Activated T-cell treated with anti-CD3 and anti-CD28 coated beads, Interleukin-2, amount 50 U/mL, for 48 hours (primary cell): Measurements from ENCODE around the gene WHRN.

ENCODE experiments used
- DNase-seq, 2 experiments: peaks; one replicate each; pipeline ENCODE4 v3.0.0-alpha.2; 2020

Gene WHRN

DNA sequence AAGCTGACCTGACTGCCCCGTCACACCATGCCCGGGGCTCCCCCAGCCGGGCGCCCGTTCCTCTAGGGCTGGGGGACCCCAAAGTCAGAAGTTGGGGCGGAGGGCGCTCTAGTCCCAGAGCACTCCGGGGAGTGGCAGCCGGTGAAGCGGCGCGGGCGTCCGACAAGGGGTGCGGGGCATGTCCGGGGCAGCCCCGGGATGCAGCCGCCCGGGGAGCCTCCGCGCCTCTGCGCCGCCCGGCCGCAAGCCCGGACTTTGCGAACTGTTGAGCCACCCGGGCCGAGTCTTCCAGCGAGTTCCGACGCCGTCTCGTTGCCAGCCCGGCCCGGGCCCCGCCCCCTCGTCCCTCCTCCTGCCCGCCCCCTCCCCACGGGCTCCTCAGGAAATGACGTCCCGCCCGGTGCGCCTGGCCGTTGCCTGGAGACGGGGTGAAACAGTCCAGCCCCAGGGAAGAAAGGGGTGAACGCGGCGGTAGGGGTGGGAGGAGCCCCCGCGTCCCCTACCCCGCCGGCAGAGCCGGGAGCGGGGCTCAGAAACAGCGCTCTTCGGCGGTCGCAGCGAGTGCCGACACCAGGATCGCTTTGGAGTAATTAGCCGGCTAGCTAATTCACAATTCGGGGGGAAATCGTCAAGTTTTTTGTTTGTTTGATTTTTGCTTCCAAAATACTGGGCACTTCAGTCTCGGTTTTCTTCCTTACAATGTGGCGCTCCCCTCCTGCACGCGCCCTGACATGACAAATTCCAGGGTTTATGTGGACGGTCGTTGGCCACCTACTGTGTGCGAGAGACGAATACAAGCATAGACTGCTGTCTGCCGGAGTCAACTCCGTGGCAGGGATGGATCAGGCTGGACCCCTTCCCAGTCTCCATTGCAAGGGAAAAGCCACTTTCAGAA, at the start of gene WHRN:
WHRN (minus strand) TSS at position 287 of the 895 bp plus-strand sequence. CDS start 672 bp downstream, outside the sequence.
- DNase-seq, result peak; percentile 86 to 89

- DNase-seq, result no peak
Measured at GRCh38 chr9:114553202-114553601, 47.9 kb upstream of the WHRN start.

DNA sequence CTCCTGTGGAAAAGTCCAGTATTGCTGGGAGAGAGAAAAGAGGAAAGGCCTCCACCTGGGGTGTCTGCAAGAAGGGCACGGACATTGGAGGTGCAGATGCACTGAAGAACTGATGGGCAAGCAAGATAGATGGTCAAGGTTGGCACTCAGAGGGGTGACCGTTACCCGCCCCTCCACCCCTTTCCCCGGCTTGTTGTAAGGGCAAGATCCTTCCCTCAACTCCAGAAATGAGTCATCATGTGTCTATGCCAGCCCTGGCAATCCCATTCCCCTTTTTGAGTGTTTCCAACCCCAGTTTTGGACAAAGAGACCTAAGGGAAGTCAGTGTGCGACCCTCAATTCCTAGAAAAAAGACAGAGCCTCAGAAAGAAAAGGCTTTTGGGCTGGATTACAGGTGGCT, 47.4 kb upstream of the WHRN start:
- DNase-seq, result no peak

DNA sequence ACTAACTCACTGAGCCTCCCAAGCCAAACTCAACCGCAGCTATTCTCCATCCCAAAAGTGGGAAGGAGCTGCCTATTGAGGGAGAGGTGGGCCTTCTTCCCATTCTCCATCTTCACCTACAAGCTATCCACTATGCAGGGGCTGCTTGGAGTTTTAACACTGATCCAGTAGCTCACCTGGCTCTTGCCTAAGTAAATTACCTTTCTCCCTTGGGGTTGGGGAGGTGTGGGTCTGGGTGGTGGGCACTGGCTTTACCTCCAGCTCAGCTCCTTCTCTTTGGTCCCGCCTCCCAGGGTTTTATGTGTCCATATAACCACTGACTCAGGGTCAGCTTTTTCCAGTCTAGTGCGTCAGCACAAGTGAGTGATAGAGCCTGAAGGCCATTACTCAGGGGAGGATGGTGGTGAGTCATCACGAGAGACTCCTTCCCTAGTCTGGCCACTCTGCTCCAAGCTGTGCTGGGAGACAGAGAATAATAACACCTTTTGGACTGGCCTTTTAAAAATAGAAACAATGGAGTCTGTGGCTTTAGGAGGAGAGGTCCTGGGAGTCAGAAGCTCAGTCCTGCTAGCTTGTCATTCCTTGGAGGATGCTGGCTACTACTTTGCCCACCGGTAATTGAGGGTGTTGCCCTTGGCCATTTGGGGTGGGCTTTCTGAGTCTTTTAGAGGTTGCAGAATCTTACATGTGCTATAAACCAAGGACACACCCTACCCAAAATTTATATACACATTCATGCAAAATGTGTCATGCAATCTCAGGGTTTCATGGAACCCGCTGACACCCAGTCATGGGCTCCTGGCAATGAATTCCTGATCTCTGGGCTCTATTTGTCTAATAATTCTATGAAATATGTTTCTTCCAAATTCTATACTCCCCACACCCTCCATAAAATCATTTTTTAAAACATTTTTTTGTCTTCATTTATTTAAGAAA, 46.7 kb upstream of the WHRN start:
- no peak for DNase-seq

GRCh38 chr9:114549697-114550330, 44.5 kb upstream of the WHRN start:
- no peak for DNase-seq

DNA sequence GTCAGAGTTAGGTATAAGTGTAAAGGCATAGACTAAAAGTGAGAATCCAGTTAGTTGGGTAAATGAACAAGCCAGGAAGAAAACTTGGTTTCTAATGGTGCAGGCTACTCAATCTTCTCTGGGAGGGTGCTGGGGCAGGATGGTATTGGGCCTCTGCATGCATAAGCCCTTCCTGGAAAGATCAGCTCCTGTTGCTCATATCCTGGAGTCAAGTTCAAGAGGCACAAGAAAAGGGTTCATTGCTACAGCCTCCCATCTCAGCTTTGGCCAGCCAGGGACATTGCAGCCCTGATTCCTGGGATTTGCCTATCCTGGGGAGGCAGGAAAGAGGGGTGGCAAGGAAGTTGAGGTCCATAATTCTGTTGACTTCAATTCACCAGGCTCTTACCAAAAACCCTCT, 41.6 kb upstream of the WHRN start:
- DNase-seq, result no peak

GRCh38 chr9:114545055-114545454, 39.8 kb upstream of the WHRN start:
- no peak for DNase-seq

GRCh38 chr9:114539701-114540380, 34.6 kb upstream of the WHRN start:
- DNase-seq, result no peak

GRCh38 chr9:114538241-114538640, 33.0 kb upstream of the WHRN start:
- DNase-seq, result peak in 1 of 2 experiments; percentile 25

DNA sequence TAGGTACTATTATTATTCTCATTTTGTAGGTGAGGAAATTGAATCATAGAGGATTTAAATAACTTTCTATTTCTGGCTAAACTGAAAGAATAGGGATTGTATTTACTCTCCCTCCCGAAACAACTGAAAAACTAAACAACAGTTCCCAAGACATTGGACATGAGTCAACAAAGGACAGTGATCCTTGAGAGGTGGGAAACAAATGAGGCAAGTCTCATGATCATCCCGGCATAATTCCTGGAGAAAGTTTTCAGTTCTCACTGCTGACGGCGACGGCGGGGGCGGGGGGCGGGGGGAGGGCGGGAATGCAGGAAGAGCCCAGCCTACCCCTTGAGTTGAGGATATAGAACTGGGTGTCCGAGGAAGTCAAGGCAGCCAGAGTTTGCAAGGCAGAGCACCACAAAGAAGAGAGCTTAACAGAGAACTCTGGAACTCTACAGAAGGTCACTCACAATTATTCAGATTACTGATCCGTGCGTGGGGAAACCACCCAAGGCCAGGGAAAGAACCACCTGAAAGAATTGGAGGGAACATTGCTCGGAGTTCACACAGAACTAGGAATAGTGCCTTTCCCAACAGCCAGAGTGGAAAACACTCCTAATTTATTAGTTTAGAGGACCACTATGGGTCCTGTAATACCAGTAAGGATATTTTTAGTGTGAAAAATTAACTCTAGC, 27.4 kb upstream of the WHRN start:
- no peak for DNase-seq

DNA sequence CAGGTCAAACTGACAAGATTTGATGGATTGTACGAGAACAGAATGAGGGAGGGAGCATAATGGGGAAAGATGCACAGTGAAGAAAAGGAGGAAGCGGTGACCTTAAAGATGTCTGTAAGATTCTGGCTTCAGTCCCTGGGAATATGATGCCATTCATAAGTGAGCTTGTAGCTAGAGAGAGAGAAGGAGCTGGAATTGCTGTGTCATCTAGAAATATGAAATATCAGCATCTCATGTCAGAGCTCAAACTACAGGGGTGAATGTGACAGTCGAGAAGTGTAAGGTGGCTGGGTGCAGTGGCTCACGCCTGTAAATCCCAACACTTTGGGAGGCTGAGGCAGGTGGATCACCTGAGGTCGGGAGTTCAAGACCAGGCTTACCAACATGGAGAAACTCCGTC, 24.0 kb upstream of the WHRN start:
- no peak for DNase-seq

- DNase-seq, result no peak
Measured at GRCh38 chr9:114526807-114527206, 21.5 kb upstream of the WHRN start.

DNA sequence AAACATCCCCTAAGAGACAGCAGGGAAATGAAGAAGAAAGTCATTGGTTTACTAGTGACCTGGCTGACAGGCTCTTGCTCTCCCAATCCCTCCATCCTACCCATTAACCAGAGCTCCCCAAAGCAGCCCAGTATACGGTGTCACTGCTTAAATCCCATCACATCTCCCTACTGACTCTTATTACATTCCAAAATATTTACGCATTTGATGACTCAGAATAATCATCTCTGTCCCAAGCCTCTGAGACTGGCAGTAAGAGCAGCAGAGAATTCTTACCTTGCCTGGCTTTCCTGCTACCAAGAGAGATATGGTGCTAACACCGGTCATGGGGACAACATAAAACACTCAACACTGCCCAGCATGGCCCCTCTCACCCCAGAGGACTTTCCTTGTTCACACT, 20.2 kb upstream of the WHRN start:
- no peak for DNase-seq

DNA sequence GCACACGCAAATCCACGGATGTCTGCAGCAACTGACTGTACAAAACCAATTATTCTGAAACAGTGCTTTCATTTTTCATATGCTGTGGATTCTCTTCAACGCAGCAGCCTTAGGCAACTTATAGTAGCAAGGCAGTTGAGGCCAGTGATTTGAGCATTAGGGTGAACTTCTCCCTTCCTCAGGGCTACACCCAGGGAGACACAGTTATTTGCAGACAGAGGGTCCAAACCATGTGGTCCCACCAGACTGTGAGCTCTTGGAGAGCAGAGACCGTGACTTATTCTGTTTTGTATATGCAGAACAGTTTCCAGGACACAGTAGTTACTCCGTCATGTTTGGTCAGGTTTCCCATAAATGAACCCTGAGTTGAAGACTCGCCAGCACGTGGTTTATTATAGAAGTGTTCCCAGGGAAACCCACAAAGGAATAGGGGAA, 19.0 kb upstream of the WHRN start:
- DNase-seq, result no peak

GRCh38 chr9:114522847-114523246, 17.6 kb upstream of the WHRN start:
- DNase-seq, result no peak

DNA sequence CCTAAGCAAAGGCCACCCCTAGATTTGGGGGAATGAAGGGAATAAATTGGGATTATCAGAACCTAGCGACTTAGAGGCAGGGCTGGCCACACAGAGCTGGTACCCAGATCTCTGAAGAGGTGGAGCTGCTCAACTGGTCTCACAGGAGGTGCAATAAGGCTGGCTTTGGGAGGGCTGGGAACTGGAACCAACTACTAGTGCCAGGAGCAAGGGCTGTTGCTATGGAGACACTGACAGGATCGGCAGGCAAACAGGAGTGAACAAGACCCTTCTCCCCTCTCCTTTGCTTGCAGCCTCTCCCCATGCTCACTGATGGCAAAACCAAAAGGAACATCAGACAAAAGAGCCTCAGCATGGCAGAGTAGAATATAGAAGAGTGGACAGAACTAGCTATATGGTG, 17.0 kb upstream of the WHRN start:
- DNase-seq, result no peak

DNA sequence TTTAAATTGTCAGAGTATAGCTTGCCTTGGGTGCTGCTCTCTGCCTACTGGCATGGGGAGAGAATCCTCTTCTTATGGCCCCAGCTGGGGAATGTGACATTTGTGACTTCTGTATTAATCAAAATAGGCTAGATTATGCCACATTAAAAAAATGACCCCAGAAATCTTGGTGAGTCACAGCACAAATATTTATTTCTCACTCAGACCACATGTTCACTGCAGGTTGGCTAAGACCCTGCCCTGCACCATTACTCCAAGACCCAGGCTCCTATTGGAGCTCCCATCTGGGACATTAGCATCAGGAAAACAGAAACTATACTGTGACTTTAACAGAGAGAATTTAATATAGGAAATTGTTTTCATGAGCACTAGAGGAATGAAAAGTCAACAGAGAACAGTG, 16.6 kb upstream of the WHRN start:
- no peak for DNase-seq

DNA sequence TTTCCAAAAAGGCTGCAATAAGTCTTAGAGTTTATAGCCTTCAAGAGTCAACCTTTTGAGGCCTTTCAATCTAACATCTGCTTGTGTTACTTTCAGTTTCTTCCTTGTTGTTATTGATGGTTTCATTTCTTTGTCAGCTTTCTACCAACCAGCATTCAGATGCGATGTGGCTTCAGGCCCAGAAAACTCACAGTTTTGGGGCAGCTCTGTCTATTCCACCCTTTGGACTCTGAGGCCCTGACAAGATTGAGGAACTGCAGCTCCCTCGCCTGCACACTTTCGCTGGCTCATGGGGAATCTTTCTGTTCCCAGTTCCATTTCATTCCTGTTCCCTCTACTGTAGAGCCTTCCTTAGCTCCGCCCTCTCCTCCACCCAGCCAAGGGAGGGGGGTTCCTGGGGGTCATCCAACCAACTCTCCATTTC, 13.3 kb upstream of the WHRN start:
- no peak for DNase-seq

DNA sequence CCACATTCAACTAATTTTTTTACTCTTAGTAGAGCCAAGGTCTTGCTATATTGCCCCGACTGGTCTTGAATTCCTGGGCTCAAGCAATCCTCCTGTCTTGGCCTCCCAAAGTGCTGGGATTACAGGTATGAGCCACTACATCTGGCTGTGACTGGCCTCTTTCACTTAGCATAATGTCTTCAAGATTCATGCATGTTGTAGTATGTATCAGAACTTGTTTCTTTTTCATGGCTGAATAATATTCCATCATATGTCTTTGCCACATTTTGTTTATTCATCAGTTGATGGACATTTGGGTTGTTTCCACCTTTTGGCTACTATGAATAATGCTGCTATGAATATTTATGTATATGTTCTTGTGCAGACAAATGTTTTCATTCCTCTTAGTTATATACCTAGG, 12.8 kb upstream of the WHRN start:
- DNase-seq, result no peak

DNA sequence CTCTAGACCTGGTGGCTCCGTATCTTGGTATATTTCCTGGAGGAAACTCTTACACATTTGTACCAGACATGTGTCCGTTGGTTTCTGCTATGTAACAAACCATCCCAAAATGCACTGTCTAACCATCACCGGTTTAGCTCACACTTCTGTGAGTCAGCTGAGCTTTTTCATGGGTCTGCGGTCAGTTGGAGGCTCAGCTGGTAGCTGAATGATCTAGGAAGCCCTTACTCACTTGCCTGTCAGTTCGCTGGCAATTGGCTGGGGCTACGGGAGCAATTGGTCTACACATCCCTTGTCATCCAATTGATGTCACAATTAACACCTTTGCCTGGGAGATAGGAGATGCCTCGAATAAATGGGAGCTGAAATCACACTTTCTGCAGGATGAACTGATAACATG, 11.6 kb upstream of the WHRN start:
- DNase-seq, result no peak

DNA sequence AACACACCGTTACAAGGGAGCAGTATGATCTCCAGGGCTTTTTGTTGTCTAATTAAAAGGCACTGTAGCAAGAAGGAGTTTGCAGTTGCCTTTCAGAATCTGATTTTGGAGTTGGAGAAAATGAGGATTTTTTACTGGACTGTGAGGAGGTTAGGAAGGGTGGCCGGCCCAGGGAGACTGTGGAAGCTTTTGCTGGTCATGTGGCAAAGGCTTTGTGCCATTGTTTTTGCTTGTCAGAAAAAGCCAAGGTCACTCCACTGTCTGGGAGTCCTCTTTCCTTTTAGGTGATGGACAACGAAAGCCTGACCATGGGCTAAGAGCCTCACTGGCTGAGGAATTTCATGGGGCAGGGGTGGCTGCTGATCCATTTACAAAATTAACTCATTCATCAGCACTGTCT, 10.3 kb upstream of the WHRN start:
- DNase-seq, result no peak

GRCh38 chr9:114513959-114514267, 8.6 kb upstream of the WHRN start:
- DNase-seq, result no peak
